ENCODE measurements around the gene DCTPP1.

Gene DCTPP1

GRCh38 chr16:30447512-30448226 lies 17.8 kb upstream of the DCTPP1 start:
- no peak for DNase-seq (ENCODE audit: low read depth)

- no peak for DNase-seq (ENCODE audit: low read depth)
Observed at GRCh38 chr16:30446203-30446595, 16.4 kb upstream of the DCTPP1 start.

- DNase-seq (ENCODE audit: low read depth) = peak; percentile 97
Observed at GRCh38 chr16:30445408-30446202, 15.8 kb upstream of the DCTPP1 start, which contains the start of gene SEPHS2. TSS of gene SEPHS2 (minus strand) at chr16:30445874. CDS start at chr16:30445727, 147 bp downstream.

GRCh38 chr16:30445149-30445407 lies 15.2 kb upstream of the DCTPP1 start:
- DNase-seq (ENCODE audit: low read depth) = no peak

GRCh38 chr16:30444231-30445148 lies 14.7 kb upstream of the DCTPP1 start:
- DNase-seq (ENCODE audit: low read depth) = no peak

- DNase-seq (ENCODE audit: low read depth) = no peak
Observed at GRCh38 chr16:30443631-30444030, 13.8 kb upstream of the DCTPP1 start.

GRCh38 chr16:30439720-30440348 lies 10.0 kb upstream of the DCTPP1 start:
- no peak for DNase-seq (ENCODE audit: low read depth)

- no peak for DNase-seq (ENCODE audit: low read depth)
Observed at GRCh38 chr16:30438835-30439234, 9.0 kb upstream of the DCTPP1 start.

- no peak for DNase-seq (ENCODE audit: low read depth)
Observed at GRCh38 chr16:30437511-30438046, 7.7 kb upstream of the DCTPP1 start.

- DNase-seq (ENCODE audit: low read depth) = no peak
Observed at GRCh38 chr16:30434852-30435251, 5.0 kb upstream of the DCTPP1 start.

- DNase-seq (ENCODE audit: low read depth) = no peak
Observed at GRCh38 chr16:30430428-30430970, 669 bp upstream of the DCTPP1 start.

GRCh38 chr16:30429418-30429677 lies 482 bp downstream of the DCTPP1 start:
- no peak for DNase-seq (ENCODE audit: low read depth)

GRCh38 chr16:30428055-30428454 lies 1.8 kb downstream of the DCTPP1 start:
- DNase-seq (ENCODE audit: low read depth) = no peak

- DNase-seq (ENCODE audit: low read depth) = no peak
Observed at GRCh38 chr16:30421010-30421409, 8.8 kb downstream of the DCTPP1 start.

GRCh38 chr16:30418350-30419181 lies 11.3 kb downstream of the DCTPP1 start:
- no peak for DNase-seq (ENCODE audit: low read depth)

GRCh38 chr16:30417529-30418349 lies 12.1 kb downstream of the DCTPP1 start:
- peak; percentile 70 for DNase-seq (ENCODE audit: low read depth)

- no peak for DNase-seq (ENCODE audit: low read depth)
Observed at GRCh38 chr16:30416624-30417528, 13.0 kb downstream of the DCTPP1 start.

- DNase-seq (ENCODE audit: low read depth) = no peak
Observed at GRCh38 chr16:30416047-30416603, 13.7 kb downstream of the DCTPP1 start.

GRCh38 chr16:30414159-30414558 lies 15.7 kb downstream of the DCTPP1 start:
- no peak for DNase-seq (ENCODE audit: low read depth)
